HCT116 (cell line): ENCODE data around the gene NCBP2L. TPM values are rescaled to one million over a fixed set of nuclear protein-coding genes. Genes with fewer than 3 reads are reported as not detected.

Experiments
- ATAC-seq: fragments of 200-7000 bp; cut with Tn5 transposase; 2 replicates; pipeline ENCODE4 v1.9.1; 2020; ENCODE audit warnings: mild to moderate bottlenecking, moderate library complexity
- BruUV-seq: library from RNA; stranded (reverse); fragments of 400-500 nt; replicated peaks from 2 replicates; lab custom pipeline; 2021; lab: Mats Ljungman, UMichigan
- CTCF ChIA-PET: fragments of 300-600 bp; sonication (Branson Sonifier 250); formaldehyde crosslinking; loops from one replicate; lab custom pipeline; 2021; ENCODE audit warnings: antibody characterized with exemption; lab: Charles Lee
- POLR2A ChIA-PET: fragments of 300-600, 350-600 bp; sonication (Branson Sonifier 250); formaldehyde crosslinking; loops from one replicate; lab custom pipeline; 2021; ENCODE audit warnings: antibody characterized with exemption; lab: Charles Lee
- RAD21 ChIA-PET, 2 experiments: fragments of 300-600 bp; sonication (Branson Sonifier 250); formaldehyde crosslinking; loops; one replicate each; lab custom pipeline; 2023; ENCODE audit warnings: low total read pairs in 2 of 2; ENCODE audit not compliant: uncharacterized antibody in 2 of 2, unreplicated experiment in 2 of 2, low non-redundant PET in 1 of 2; lab: Charles Lee
- DNase-seq: peaks from one replicate; pipeline ENCODE4 v3.0.0-alpha.2; 2010; ENCODE audit warnings: low read depth, low spot score
- H2AFZ ChIP-seq: fragments of 200-600 bp; shearing (Covaris generic), sonication (generic); 2 replicates; pipeline ENCODE4 v1.6.1; 2017; ENCODE audit warnings: low read depth, mixed run types, mixed read lengths, antibody characterized with exemption, low read length; ENCODE audit not compliant: poor library complexity, severe bottlenecking
- H3K27ac ChIP-seq: 2 replicates; pipeline ENCODE4 v1.5.1; 2012; ENCODE audit warnings: low read depth, low read length
- H3K27me3 ChIP-seq: fragments of 200-600 bp; sonication (generic); 2 replicates; pipeline ENCODE4 v1.6.1; 2016; ENCODE audit warnings: mixed run types, low read length, mixed read lengths; ENCODE audit not compliant: insufficient read depth
- H3K36me3 ChIP-seq, 2 experiments: fragments of 200-500 bp in 1 of 2; fragments of 200-600 bp in 1 of 2; sonication (Bioruptor generic) in 1 of 2; sonication (generic) in 1 of 2; 2 replicates each; pipeline versions ENCODE4 v1.5.1 to v1.6.1; 2014 to 2016; ENCODE audit warnings: low read length in 2 of 2, inconsistent platforms in 1 of 2, mixed read lengths in 1 of 2, mixed run types in 1 of 2; ENCODE audit not compliant: insufficient read depth in 2 of 2, control insufficient read depth in 1 of 2
- H3K4me1 ChIP-seq, 2 experiments: fragments of 200-600 bp in 1 of 2; sonication (generic) in 1 of 2; 2 replicates each; pipeline versions ENCODE4 v1.5.1 to v1.6.1; 2012 to 2017; ENCODE audit warnings: low read length in 2 of 2, inconsistent platforms in 1 of 2, mild to moderate bottlenecking in 1 of 2, mixed read lengths in 1 of 2, mixed run types in 1 of 2, moderate library complexity in 1 of 2; ENCODE audit not compliant: insufficient read depth in 2 of 2, control insufficient read depth in 1 of 2
- H3K4me2 ChIP-seq: fragments of 200-600 bp; sonication (generic); 2 replicates; pipeline ENCODE4 v1.6.1; 2017; ENCODE audit warnings: mixed run types, low read length, mixed read lengths
- H3K4me3 ChIP-seq, 2 experiments: fragments of 200-600 bp in 1 of 2; sonication (generic) in 1 of 2; replicated peaks in 1 of 2; 2 replicates each; pipeline ENCODE4 v1.5.1; 2011 to 2016; ENCODE audit warnings: low read length in 2 of 2, control low read depth in 1 of 2, low read depth in 1 of 2, mild to moderate bottlenecking in 1 of 2, mixed read lengths in 1 of 2, mixed run types in 1 of 2
- H3K79me2 ChIP-seq: fragments of 200-600 bp; sonication (generic); 2 replicates; pipeline ENCODE4 v1.6.1; 2017; ENCODE audit warnings: mild to moderate bottlenecking, mixed run types, low read length, moderate library complexity, mixed read lengths; ENCODE audit not compliant: insufficient read depth
- H3K9ac ChIP-seq: fragments of 200-600 bp; sonication (generic); 2 replicates; pipeline ENCODE4 v1.6.1; 2016; ENCODE audit warnings: low read length, mixed read lengths
- H3K9me2 ChIP-seq: fragments of 200-600 bp; sonication (generic), shearing (Covaris generic); 2 replicates; pipeline ENCODE4 v1.6.1; 2017; ENCODE audit warnings: mixed run types, mild to moderate bottlenecking, moderate library complexity; ENCODE audit not compliant: insufficient read depth
- H3K9me3 ChIP-seq, 2 experiments: fragments of 200-500 bp in 1 of 2; fragments of 200-600 bp in 1 of 2; sonication (Bioruptor generic) in 1 of 2; sonication (generic) in 1 of 2; 2 replicates each; pipeline ENCODE4 v1.6.1; 2014 to 2017; ENCODE audit warnings: low read length in 2 of 2, mixed read lengths in 2 of 2, inconsistent platforms in 1 of 2, low read depth in 1 of 2, mild to moderate bottlenecking in 1 of 2, mixed run types in 1 of 2, moderate library complexity in 1 of 2; ENCODE audit not compliant: control insufficient read depth in 1 of 2, insufficient read depth in 1 of 2
- H4K20me1 ChIP-seq: fragments of 200-600 bp; sonication (generic), shearing (Covaris generic); 2 replicates; pipeline ENCODE4 v1.6.1; 2017; ENCODE audit warnings: mixed run types, mild to moderate bottlenecking, moderate library complexity; ENCODE audit not compliant: insufficient read depth
- CBX3 ChIP-seq: IDR thresholded peaks from 2 replicates; pipeline ENCODE4 v1.6.1; 2012; ENCODE audit warnings: low read depth
- CEBPB ChIP-seq: IDR thresholded peaks from 2 replicates; pipeline ENCODE4 v1.6.1; 2012; ENCODE audit warnings: low read depth
- ELF1 ChIP-seq: IDR thresholded peaks from 2 replicates; pipeline ENCODE4 v1.6.1; 2012; ENCODE audit warnings: low read depth, borderline replicate concordance
- FOSL1 ChIP-seq: IDR thresholded peaks from 2 replicates; pipeline ENCODE4 v1.6.1; 2012; ENCODE audit warnings: low read depth
- JUND ChIP-seq: IDR thresholded peaks from 2 replicates; pipeline ENCODE4 v1.6.1; 2012
- SIN3A ChIP-seq: IDR thresholded peaks from 2 replicates; pipeline ENCODE4 v1.6.1; 2012; ENCODE audit warnings: low read depth
- SRF ChIP-seq: IDR thresholded peaks from 2 replicates; pipeline ENCODE4 v1.6.1; 2012; ENCODE audit warnings: low read depth
- TCF7L2 ChIP-seq: IDR thresholded peaks from 2 replicates; pipeline ENCODE4 v1.7.0; 2011; ENCODE audit warnings: borderline replicate concordance, inconsistent platforms; ENCODE audit not compliant: insufficient read depth, insufficient read length; ENCODE audit errors: extremely low read depth
- ZFX ChIP-seq: fragments of 450-650 bp; IDR thresholded peaks from 2 replicates; pipeline ENCODE4 v1.6.1; 2017
- intact Hi-C: fragments of 100-400 bp; cut with micrococcal nuclease; formaldehyde crosslinking; loops from 2 replicates; pipeline ENCODE4 v1.10.0; 2022
- total RNA-seq: library from RNA; stranded (reverse); gene quantifications from one replicate; pipeline ENCODE4 v1.2.1, GENCODE V29; 2021; ENCODE audit not compliant: unreplicated experiment
- TF ChIP-seq, protein P1 (sequence below): IDR thresholded peaks from 2 replicates; pipeline ENCODE4 v1.6.1; 2011; ENCODE audit warnings: mild to moderate bottlenecking, low read length, moderate library complexity; ENCODE audit not compliant: insufficient replicate concordance; ENCODE audit errors: extremely low read depth
- TF ChIP-seq, protein P2 (sequence below): IDR thresholded peaks from 2 replicates; pipeline ENCODE4 v1.6.1; 2012

NCBP2L gene
- total RNA-seq, 1 experiment from 2014 or later: not detected

GRCh38 chrX:107787827-107788226, 10.3 kb downstream of the NCBP2L start:
- no peaks in the 10 kb centered on the region for H3K4me1 ChIP-seq
- ATAC-seq (no peak), DNase-seq (no peak)
- no peaks in the 10 kb centered on the region for H3K9me2 ChIP-seq
- no peak overlapping the region for H3K4me2 ChIP-seq
- H3K79me2 ChIP-seq: no peaks in the 10 kb centered on the region
- RAD21 ChIA-PET: no interaction called here
- CTCF ChIA-PET: no interaction called here
- no peaks in the 10 kb centered on the region for H4K20me1 ChIP-seq
- H3K4me3 ChIP-seq: no peak overlapping the region
- intact Hi-C loops: no loop called here
- H3K27me3 ChIP-seq: no peaks in the 10 kb centered on the region
- H2AFZ ChIP-seq: no peak overlapping the region
- no peaks in the 10 kb centered on the region for H3K36me3 ChIP-seq
- TF ChIP-seq CEBPB (no peak), ZFX (no peak), SIN3A (no peak), JUND (no peak), CBX3 (no peak), ELF1 (no peak), FOSL1 (no peak), TCF7L2 (no peak), SRF (no peak)
- TF ChIP-seq, protein P1, sequence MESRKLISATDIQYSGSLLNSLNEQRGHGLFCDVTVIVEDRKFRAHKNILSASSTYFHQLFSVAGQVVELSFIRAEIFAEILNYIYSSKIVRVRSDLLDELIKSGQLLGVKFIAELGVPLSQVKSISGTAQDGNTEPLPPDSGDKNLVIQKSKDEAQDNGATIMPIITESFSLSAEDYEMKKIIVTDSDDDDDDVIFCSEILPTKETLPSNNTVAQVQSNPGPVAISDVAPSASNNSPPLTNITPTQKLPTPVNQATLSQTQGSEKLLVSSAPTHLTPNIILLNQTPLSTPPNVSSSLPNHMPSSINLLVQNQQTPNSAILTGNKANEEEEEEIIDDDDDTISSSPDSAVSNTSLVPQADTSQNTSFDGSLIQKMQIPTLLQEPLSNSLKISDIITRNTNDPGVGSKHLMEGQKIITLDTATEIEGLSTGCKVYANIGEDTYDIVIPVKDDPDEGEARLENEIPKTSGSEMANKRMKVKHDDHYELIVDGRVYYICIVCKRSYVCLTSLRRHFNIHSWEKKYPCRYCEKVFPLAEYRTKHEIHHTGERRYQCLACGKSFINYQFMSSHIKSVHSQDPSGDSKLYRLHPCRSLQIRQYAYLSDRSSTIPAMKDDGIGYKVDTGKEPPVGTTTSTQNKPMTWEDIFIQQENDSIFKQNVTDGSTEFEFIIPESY: no peak
- TF ChIP-seq, protein P2, sequence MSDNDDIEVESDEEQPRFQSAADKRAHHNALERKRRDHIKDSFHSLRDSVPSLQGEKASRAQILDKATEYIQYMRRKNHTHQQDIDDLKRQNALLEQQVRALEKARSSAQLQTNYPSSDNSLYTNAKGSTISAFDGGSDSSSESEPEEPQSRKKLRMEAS: no peak
- TF ChIP-seq, all 23 proteins: peak for 0
- BruUV-seq: no TSS peak
- Histone ChIP-seq H3K9me3 (no peaks in the 10 kb centered on the region), H3K27ac (no peak overlapping the region), H3K9ac (no peak overlapping the region)
- POLR2A ChIA-PET: no interaction called here
